Eye (tissue), 1 donor: ENCODE data around the gene LRP10.
"Not testable (repeated sequence)": the region's sequence is repeated elsewhere in the genome, so short reads cannot be mapped to it uniquely, and the experiment has no call there.

Experiments
- DNase-seq: peaks from one replicate; pipeline ENCODE4 v3.0.0-alpha.2; 2015

LRP10 gene

GRCh38 chr14:22843123-22843925 is 28.2 kb upstream of the LRP10 start:
- DNase-seq, result no peak

GRCh38 chr14:22844221-22845102 is 27.1 kb upstream of the LRP10 start:
- DNase-seq, result no peak

DNA sequence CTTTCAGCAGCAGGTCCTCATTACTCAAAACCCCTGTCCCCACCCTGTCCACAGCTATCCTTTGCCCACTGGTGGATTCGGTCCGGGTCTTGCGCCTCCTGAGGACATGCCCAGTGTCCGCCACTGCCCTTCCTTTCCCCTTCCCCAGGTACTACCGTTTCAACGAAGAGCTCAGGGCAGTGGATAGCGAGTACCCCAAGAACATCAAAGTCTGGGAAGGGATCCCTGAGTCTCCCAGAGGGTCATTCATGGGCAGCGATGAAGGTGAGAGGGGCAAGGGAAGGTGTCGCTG is 26.5 kb upstream of the LRP10 start:
- no peak for DNase-seq

- no peak for DNase-seq
Observed at GRCh38 chr14:22845821-22846625, 25.5 kb upstream of the LRP10 start.

DNA sequence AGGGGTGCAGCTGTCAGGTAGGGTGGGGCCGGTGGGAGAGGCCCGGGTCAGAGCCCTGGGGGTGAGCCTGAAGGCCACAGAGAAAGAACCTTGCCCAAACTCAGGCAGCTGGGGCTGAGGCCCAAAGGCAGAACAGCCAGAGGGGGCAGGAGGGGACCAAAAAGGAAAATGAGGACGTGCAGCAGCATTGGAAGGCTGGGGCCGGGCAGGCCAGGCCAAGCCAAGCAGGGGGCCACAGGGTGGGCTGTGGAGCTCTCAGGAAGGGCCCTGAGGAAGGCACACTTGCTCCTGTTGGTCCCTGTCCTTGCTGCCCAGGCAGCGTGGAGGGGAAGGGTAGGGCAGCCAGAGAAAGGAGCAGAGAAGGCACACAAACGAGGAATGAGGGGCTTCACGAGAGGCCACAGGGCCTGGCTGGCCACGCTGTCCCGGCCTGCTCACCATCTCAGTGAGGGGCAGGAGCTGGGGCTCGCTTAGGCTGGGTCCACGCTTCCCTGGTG is 24.7 kb upstream of the LRP10 start:
- no peak for DNase-seq

- DNase-seq, result no peak
Observed at GRCh38 chr14:22847661-22848341, 23.7 kb upstream of the LRP10 start.

DNA sequence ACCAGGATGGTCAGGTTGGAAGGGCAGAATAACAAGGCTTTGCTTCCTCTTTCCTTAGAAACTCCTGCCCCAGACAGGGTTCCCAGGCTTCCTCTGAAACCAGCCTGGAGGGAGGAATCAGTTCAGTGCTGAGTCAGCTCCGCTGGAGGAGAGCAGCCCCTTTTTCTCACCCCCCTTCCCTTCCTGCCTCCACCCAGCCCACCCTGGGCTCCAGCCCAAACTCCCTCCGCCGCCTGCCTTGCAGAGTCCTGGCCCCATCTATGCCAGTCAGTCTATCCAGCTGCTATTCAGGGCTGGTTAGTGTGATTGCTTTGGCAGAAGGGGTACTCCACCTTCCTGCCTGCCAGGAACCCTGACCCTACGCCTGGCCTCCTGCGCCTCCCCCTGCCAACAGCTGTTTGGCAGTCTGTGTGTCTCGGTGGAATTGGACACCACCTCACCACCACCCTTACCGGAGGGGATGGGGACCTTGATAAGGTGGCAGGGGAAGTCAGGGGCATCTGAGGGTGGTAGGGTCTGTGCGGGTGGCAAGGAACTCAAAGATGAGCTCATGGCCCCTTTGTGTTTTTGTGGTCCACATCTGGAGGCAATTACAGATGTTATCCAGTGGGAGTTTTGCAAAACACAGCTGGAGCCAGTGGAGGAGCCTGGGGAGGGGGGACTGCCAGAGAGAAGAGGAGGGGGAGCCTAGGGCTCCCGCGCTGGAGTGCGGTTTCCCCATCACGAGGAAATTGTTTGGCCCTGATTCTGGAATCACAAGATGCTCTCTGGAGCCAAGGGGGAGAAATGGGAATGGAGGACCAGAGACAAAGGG is 23.0 kb upstream of the LRP10 start:
- peak; percentile 90 for DNase-seq

DNA sequence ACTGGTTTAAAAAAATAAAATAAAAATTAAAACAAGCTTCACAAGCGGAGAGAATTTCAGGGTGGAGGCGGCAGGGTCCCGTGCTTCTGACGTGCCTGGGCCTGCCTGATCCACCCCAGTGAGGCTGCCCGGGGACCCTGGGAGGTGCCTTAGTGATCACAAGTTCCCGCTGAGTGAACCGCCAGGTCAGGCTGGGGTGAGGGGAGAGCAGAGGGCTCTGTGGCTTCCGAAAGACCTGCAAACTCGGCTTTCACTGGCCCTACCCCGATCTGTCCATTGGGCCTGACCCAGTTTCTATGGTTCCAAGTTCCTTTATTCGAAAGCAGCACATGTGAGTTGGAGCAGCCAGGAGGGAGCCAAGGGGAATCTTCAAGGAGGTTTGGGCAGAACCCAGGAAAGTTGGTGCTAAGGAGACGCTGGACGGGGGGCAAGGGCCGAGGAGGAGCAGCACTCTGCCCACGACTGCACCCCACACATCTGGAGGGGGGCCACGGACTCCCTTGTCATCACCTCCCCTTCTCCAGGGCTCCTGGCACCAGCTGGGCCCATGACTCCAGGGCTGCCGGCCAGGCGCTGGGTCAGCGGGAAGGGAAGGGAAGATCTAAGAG is 22.2 kb upstream of the LRP10 start:
- DNase-seq, result no peak

GRCh38 chr14:22850944-22851764 is 20.4 kb upstream of the LRP10 start:
- peak; percentile 48 for DNase-seq

DNA sequence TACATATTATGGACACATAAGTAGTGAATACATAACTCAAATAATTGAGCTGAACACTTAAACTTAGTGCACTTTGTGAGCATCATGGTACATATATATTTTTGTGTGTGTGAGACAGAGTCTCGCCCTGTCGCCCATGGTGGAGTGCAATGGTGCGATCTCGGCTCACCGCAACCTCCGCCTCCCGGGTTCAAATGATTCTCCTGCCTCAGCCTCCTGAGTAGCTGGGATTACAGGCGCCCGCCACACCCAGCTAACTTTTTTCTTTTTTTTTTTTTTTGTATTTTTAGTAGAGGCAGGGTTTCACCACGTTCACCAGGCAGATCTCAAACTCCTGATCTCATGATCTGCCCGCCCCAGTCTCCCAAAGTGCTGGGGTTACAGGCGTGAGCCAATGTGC is 19.4 kb upstream of the LRP10 start:
- not testable (repeated sequence) for DNase-seq

DNA sequence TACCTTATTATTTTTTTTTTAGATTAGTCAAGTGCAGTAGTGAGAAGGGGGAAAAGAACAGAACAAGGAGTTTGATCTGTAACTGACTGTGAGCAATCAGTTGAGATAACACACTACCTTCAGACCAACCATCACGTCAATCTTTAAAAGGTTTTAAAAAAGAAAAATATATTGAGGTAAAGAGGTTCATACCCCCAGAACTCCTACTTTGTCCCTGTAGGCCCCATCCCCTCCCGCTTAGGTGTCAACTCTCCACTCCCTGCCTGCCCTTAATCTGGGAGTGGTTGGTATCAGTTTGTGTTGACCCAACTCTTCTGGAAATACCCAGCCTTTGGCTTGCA is 19.0 kb upstream of the LRP10 start:
- DNase-seq, result no peak

DNA sequence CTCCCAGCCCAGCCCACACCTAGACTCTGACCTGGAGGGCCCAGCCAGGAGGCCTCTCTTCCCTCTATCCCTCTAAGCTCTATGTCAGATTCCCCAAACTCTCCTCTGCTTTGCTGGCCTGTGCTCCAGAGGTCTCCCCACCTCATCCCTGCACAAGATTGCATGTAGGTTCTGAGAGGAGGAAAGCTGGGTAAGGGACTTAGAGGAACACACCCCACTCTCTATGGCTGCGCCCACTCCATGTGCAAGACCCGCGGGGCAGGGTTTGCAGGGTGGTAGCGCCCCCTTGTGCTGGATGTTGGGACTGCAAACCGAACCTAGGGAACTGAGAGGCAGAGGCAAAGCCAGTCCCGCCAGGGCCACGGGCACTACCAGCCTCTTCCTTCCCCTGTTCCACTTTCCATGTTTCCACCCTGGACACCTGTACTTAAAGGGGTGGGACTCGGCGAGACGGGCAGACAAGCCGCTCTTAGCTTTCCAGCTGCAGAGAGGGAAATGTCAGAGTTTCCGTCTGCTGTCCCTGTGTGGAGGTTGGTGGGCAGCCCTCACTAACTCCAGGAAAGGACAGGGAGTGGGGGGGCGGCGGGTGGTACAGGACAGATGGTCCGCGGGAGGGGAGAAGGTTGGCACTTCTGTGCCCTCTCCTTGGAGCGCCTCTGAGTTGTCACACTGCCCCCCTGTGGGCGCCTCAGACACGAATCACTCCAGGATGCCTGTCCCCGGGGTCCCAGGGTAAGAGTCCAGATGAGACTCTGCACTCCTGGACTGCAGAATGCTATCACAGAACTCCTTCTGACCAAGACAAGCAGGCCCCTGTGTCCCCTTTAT is 18.4 kb upstream of the LRP10 start:
- DNase-seq, result peak; percentile 97

GRCh38 chr14:22854296-22854695 is 17.2 kb upstream of the LRP10 start:
- DNase-seq, result not testable (repeated sequence)

GRCh38 chr14:22854963-22855724 is 16.4 kb upstream of the LRP10 start:
- DNase-seq, result no peak

- no peak for DNase-seq
Observed at GRCh38 chr14:22856428-22856827, 15.1 kb upstream of the LRP10 start.

GRCh38 chr14:22860377-22860776 is 11.2 kb upstream of the LRP10 start:
- DNase-seq, result not testable (repeated sequence)

- DNase-seq, result no peak
Observed at GRCh38 chr14:22861651-22862050, 9.9 kb upstream of the LRP10 start.

DNA sequence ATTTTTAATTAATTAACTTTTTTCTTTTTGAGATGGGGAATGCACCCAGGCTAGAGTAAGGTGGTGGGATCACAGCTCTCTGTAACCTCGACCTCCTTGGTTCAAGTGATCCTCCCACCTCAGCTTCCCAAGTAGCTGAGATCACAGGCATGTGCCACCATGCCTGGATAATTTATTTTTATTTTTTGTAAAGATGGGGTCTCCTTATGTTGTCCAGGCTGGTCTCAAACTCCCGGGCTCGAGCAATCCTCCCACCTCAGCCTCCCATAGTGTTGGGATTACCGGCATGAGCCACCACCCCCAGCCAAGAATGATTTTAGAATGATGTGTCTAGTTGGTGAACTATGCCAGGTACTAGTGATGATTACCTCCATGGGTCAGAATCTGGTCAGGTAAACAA is 6.6 kb upstream of the LRP10 start:
- DNase-seq, result no peak
